Stimulated activated CD4-positive, alpha-beta T cell treated with anti-CD3 and anti-CD28 coated beads, TNF-alpha, amount 100 ng/mL, for 4 hours (primary cell): ENCODE data around the gene AKAP8L.
A peak's percentile ranks its signal among the peaks of the same experiment; 100 is the strongest.

Experiments used
- DNase-seq, 3 experiments: peaks; one replicate each; pipeline ENCODE4 v3.0.0-alpha.2; 2020; ENCODE audit warnings: low read depth in 3 of 3

AKAP8L gene, protein sequence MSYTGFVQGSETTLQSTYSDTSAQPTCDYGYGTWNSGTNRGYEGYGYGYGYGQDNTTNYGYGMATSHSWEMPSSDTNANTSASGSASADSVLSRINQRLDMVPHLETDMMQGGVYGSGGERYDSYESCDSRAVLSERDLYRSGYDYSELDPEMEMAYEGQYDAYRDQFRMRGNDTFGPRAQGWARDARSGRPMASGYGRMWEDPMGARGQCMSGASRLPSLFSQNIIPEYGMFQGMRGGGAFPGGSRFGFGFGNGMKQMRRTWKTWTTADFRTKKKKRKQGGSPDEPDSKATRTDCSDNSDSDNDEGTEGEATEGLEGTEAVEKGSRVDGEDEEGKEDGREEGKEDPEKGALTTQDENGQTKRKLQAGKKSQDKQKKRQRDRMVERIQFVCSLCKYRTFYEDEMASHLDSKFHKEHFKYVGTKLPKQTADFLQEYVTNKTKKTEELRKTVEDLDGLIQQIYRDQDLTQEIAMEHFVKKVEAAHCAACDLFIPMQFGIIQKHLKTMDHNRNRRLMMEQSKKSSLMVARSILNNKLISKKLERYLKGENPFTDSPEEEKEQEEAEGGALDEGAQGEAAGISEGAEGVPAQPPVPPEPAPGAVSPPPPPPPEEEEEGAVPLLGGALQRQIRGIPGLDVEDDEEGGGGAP

DNA sequence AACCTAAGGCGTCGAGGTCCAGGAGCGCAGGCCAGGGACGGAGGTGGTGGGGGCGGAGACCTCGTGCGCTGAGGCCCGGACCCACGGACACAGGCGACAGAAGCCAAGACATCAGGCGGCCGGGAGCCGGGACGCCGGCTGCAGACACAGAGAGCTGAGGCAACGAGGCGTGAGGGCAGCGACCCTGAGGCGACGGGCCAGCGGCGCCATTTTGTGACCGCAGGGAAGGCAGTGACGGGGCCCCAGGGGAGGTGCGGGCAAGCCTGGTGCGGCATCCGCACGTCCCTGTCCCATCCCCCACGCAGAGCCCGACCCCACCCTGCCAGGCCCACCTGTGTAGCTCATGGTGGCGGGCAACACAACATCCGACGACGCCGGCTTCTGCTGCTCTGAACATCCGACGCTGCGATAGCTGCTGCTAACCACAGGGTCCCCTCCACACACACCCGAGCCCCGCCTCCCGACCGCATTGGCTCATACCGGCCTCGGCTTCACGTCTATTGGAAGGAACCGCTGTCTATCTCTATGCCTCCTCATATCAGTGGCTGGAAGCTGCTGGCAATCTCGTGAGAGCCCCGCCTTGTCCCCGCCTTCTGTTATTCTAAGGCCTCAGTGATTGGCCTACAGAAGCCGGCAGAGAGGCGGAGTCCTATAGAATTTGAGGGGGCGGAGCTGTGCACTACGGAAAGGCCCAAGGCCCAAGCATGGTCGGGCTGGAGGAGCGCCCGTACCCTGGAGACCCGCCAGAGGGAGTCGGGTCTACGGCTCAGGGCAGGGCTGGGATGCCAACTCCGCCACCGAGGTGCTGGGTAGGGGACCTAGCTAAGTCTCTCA lies at the start of gene AKAP8L:
TSS of gene AKAP8L (minus strand) at position 410 of the 834 bp plus-strand sequence. CDS start at position 345, 65 bp downstream.
- peak; percentile 93 to 97 (median 96) for DNase-seq

DNA sequence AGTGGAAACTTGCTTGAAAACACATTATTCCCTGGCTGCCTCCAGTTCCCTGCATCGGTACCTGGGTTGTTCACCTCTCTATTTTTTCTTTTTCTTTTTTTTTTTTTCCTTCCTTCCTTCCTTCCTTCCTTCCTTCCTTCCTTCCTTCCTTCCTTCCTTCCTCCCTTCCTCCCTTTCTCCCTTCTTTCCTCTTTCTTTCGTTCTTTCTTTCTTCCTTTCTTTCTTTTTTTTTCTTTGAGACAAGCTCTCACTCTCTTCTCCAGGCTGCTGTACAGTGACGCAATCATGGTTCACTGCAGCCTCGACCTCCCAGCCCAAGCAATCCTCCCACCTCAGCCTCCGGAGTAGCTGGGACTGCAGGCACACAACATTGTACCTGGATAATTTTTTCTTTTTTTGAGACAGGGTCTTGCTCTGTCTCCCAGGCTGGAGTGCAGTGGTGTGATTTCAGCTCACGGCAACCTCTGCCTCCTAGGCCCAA lies 49.0 kb upstream of the AKAP8L start:
- no peak for DNase-seq

DNA sequence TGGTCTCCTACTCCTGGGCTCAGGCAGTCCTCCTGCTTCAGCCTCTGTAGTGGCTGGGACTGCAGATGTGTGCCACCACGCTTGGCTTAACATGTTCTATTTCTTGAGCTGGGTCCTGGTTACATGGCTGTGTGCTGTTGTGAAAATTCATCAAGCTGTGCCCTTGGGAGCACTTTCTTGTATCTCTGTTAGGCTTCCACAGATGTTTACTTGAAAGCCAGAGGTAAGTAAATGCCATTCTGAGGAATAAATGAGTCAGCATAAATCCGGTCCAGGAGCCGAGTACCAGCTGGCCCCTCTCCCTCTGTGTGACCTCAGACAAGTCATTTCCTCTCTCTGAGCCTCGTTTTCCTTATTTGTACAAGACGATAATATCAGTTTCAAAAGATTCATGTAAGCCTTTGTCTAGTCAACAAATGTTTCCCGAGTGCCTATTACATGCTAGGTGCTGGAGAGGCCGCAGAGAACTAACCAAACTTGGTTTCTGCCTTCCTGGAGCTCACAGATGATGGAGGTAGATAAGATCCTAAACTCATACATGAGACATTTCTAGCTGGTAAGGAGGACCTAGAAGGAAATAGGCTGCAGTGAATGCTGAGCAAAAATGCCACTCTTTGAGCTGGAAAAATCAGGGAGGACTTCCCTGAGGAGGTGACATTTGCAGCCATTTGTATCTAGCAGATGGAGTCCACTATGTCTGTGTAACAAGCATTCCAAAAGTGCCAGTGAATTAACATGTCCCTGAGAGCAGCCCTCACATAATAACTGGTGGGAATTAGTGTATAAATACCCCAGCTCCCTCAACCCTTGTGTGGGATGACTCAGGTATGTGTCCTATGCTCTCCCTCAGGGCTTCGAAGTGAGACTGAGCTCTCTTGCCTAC lies 48.3 kb upstream of the AKAP8L start:
- peak in 1 of 3 experiments; percentile 57 for DNase-seq

DNA sequence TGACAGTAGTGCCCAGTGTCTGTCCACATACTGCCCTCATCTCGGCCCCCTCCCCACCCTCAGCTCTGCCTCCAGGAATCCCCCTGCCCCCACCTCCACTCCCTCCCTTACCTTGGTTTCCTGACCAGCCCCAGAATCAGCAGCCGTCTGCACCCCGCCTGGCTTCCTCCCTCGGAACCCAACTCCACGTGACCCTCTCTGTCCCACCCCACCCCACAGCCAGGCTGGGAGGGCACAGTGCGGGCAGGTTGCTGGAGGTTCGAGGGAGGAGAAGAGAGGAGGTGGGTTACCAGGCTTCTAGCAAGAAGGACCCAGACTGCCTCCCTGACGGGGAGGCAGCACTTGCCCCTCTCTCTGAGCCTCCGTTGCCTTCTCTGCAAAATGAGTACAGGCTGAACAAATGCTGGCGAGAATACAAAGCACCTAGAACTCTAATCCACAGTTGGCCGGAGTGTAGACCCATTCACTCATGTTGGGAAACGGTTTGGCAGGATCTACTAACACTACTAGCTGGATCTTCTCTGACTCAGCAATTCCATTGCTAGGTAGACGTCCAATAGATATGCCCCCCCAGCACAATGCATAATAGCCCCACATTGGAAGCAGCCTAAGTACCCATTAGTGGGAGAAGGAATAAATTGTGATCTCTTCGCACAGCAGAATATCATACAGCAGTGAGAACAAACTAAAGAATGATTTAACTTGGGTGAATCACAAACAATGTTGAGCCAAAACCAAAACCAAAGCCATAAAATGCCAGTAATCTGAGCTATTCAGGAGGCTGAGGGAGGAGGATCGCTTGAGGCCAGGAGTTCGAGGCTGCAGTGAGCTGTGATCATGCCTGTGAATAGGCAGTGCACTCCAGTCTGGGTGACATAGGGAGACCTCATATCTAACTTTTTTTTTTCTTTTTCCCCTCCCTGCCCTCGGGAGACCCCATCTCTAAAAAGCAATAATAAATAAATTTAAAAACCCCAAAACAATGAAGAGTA lies 45.9 kb upstream of the AKAP8L start, which contains the start of gene RASAL3:
TSS of gene RASAL3 (minus strand) at position 151 of the 992 bp plus-strand sequence. CDS start 186 bp downstream, outside the sequence.
- DNase-seq: peak; percentile 33 to 56 (median 39)

DNA sequence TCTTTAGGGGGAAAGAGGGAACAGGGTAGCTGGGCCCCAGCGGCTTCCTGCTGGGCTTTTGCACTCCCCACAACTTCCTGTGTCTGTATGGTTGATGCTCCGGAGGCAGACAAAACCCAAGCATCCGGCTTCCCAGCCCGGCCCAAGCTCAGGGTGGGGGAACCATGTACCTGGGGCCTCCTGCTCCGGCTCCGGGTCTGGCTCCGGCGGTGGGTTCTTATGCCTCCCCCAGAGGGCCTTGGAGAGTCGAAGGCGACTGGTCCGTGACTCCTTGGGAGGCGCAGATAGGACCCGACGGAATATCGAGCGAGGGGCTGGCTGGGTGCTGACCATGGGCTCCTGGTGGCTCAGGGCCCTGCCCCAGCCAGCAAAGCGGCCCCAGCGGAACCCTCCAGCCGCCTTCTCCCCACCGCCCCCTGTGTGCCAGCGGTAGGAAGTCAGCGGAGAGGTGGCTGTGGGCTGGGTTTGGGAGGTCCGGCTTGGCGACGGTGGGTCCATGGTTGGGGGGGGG lies 45.1 kb upstream of the AKAP8L start:
- peak; percentile 39 to 62 (median 55) for DNase-seq

DNA sequence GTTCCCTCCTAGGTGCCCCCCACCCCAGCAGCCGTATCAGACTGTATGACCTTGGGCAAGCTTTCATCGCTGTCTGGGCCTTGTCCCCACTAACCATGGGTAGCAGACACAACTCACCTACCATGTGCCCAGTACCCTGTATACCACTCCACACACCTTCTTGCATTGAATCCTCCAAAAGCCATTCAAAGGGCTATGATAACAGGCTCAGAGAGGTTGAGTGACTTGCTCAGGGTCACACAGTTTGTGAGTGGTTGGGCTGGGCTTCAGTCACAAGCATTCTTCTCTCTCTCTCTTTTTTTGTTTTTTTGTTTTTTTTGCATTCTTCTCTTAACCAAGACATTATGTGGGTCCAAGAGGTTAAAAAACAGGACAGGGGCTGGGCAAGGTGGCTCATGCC lies 42.9 kb upstream of the AKAP8L start:
- no peak for DNase-seq

DNA sequence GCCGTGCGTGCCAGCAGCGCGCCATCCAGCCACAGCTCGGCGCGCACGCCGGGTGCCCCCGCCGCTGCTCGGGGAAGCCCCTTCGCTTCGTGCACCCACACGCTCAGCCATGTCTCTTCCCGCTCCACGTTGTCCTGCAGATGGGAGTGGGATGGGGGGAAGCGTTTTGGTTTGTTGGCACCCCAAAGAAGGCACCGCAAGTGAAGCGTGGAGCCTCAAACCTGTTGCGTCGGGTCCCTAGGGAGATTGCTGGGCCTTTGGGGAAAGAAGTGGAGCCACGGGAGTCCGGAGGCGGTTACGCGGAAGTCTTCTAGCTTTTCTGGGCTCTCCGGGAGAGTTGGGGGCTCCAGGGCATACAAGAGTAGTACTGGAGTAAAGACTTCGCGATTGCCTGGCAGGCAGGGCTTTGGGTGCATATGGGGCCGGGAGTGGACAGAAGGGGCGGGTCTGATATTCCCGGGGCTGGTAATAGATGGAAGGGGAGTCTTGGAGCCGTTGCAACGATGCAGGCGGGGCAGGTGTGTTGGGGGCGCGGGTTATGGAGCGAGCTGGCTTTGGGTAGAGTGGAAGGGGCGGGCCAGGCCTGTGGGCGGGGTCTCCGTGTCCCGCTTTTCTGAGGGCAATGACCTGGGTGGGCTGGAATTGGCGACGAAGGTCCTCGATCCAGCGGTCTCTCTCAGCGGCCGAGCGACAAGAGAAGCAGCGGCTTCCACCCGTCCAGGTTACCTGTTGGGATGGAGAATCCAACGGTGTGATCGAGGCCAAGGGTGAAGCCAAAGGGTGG lies 39.1 kb upstream of the AKAP8L start:
- DNase-seq: no peak

DNA sequence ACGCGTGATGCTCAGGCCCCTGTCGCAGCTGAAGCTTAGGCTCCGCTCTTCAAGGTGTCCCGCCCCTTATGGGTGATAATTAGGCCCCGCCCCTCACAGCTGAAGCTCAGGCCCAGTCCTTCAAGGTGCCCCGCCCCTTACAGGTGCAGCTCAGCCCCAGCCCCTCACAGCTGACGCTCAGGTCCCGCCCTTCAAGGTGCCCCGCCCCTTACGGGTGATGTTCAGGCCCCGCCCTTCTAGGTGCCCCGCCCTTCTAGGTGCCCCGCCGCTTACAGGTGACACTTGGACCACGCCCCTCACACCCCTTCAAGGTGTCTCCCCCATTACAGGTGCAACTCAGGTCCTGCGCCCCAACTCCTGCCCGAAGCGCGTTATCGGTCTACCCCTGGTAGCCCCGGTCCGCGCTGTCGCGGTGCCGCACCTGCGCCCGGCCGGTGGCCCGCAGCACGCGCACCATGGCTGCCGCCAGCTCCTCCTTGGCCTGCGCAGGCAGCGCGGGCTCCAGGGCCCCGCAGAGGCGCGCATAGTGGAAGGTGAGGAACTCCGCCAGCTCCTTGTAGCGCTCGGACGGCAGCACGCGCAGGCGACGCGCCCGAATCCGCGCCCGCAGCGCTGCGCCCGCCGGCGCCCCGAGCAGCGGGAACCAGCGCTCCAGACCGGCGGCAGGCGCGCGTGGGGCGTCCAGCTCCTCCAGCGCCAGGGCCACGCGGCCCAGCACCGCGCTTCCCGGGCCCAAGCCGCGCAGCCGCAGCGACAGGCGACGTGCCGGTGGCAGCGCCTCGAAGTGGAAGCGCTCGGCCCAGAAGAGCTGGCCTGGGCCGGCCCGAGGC lies 38.3 kb upstream of the AKAP8L start:
- DNase-seq: no peak

DNA sequence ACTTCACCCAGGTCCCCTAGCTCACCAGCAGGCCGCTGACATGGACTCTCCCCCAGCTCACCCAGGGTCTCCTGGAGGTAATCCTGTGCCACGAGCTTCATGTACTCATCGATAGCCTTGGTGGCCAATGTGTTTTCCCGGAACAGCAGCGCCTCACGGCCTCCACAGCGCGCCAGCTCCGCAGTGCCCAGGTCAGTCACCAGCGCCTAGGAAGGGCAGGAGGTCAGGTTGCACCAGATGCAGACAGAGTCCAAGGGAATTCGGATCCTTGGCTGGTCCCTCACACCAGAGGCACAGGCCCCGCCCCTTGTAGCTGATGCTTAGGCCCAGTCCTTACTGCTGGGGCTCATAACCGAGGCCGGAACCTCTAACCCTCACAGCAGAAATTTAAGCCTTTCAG lies 37.7 kb upstream of the AKAP8L start:
- no peak for DNase-seq

DNA sequence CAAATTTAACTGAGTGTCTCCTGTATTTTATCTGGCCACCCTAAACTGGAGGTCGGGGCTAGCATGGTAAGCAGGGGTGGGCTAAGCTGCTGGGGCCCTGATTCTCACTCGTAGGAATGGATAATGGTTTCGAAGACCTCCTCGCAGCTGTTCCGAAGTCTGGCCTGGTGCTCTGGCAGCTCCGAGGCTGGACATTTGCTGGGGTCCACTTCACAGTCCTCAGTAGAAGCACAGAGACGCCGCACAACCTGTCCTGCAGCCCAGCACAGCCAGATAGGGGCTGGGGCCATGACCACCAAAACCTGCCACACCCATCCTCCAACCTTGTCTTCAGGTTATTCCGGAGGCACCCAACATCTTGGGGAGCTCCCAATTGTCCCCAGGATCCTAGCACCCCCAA lies 37.2 kb upstream of the AKAP8L start:
- DNase-seq: no peak

DNA sequence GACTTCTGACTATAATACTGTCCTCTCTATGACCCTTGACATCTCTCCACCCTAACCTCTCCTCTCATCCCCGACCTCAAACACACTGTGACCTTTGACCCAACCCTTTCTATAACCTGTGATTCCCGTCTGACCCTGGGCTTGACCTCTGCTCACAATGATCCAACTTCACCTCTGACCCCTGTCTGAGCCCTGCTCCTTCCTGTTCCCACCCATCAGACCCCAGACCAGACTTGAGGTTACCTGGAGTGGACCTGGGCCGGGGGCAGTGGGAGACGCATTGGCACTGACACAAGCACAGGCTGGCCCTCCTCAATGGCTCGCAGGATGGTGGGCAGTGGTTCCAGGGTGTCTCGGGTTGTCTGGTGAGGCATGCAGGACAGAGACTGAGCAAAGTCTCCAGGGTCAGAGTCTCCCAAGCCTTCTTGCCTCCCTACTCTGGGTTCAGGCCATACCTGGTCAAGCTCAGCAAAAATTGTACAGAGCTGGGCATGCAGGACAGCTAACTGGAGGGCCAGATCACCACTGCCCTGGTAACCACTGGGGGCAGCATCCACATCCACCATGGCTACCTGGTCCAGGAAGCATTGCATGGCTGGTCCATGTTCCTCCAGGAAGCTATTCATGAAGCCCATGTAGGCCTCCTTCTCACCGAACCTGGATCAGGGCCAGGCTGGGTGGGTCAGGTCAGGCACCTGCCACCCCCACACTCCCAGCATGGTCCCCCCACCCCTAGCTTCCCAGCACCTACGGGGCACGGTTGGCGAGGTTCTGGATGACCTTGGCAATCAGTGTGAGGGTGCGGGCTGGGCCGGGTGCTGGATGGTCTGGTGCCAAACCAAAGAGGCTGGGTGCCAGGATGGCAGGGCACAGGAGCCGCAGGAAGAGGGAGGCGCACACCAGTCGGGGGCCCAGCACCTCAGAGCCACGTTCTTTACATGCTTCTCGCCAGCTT lies 35.4 kb upstream of the AKAP8L start:
- DNase-seq: no peak

DNA sequence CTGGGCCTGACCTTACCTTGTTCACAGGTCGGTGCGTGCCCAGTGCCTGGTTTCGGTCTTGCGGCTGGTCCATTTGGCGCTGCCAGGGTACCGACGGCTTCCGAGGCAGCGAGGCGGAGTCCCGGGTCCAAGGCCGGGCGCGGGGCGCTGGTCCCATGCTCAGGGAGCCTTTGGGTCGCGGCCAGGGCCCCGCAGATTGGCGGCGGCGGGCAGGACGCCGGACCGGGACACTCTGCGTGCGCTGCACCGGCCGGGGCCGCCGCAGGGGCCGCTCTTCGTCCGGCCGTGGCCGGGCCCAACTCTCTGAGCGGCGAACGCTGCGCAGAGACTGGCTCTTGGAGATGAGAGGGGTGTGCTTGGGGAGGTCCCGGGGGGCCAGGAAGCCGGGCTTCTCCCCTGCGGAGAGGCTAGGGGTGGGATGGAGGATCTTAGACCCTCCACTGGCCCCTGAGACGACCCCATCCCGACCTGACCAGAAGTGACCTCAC lies 34.3 kb upstream of the AKAP8L start:
- DNase-seq: no peak

DNA sequence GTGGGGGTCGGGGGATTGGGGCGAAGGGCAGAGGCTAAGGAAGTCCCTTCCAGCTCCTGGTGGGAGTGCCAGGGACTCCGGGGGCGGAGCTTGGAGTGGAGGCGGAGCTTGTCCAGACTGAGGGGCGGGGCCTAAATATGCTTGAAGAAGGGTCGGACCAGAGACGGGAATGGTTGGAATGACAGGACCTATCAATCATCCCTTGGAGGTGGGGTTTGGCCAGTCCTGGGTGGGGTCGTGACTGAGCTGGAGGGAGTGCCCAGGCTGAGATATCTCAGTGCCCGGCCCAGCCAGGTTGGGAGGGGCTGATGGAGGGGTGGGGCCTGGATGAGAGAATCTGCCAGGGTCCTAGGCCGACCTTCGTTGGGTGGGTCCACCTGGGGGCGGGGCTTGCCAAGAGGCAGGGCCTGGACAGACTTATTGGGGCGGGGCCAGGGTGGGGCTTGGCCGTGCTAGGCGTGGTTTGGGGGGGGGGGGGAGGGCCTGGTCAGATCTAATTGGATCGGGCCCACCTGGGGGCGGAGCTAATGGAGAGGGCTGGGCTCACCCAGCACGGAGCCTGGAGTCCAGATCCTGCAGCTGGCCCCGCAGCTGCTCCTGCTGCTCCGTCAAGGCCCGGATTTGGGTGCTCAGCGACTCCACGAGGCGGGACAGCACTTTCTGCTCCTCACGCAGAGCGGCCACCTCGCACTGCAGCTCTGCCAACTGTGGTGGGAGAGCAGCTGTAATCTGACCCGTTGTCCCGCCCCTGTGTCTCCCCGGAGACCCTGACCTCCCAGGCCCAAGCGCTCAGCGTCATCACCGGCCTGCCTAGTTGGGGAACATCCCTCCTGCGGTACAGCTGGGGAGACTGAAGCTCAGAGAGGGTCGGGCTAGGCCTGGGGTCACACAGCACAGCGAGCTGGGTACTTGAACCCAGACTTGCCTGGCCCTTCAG lies 33.6 kb upstream of the AKAP8L start:
- DNase-seq: no peak

DNA sequence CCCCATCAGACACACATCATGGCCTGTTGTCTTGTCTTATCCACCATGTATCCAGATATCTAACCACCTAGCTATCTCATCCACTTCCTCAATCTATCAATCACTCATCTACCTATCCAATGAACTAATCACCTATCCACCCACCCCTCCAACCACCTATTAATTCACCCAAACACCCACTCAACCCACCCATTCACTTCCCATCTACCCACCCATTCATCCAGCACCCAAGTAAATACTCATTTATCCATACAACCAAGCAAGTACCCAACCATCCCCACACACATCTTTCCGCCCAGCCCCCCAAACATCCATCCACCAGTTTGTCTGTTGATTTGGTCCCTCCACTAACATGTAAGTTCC lies 31.7 kb upstream of the AKAP8L start:
- no peak for DNase-seq
